ENCODE data around the gene ASB6.

The ASB6 gene

DNA sequence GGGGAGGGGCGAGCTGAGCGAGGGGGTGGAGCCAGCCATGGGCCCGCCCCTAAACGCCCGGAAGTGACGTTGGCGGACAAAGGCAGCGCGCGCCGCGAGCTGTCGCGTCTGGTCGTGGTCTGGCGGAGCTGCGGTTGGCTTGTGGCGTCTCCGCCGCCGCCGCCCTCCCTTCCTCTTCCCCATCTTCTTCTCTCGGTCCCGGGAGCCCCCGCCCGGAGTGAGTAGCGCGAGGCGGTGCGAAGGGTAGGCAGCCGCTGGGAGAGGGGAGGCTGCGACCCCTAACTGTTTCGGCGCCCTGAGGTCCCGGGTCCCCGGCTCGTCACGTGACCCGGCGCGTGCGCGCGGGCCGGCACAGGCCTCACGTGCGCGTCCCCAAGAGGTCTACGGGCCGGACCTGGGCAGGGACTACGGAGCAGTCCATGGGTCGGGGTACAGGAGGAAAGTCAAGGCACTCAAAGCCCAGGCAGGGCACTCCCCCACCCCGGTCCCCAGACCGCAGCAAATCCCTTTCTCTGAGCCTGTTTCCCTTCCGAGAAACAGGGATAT, 15.8 kb downstream of the ASB6 start, which contains the start of gene NTMT1:
NTMT1 (plus strand) TSS at position 85 of the 546 bp plus-strand sequence. CDS start 6,541 bp downstream, outside the sequence.
- no peak for DNase-seq (ENCODE audit: low read depth)

DNA sequence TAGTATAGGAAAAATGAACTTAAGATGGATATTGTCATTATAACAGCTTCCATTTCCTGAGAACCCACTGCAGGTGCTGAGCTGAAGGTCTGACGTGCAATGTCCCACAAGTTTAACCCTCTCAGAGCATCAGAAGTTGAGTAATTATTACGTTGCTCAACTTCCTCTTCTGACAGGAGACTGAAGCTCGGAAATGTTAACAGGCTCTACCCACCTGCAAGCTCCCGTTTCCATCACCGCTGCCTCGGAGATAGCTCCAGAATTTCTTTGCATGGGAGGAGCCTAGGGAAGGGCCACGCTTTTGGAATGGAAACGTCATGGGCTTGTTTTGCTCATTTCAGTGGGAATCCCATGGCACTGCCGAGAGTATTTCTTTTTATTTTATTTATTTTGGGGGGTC, 17.0 kb downstream of the ASB6 start:
- DNase-seq (ENCODE audit: low read depth) = no peak

DNA sequence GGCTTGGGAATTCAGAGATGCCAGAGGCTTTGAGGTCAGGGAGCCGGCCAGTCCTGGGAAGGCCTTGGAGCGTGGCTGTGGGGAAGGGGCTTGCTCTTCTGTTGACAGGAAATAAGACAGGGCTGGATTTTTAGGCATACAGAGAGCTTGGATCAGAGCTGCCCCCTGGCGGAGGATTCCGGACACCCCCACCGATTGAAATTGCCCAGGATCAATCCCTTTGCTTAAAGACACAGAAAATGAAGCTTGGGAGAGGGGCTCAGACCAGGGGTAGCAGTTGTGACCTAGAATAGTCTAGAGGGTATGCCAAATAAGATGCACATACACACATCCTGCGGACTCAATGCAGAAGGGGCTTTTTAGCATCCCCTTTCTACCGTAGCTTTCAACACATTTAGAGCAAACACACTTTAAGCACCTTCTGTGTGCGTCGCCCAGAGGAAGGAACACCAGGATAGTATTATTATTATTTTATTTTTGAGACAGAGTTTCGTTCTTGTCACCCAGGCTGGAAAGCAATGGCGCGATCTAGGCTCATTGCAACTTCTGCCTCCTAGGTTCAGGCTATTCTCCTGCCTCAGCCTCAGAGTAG, 17.7 kb downstream of the ASB6 start:
- DNase-seq (ENCODE audit: low read depth) = no peak

DNA sequence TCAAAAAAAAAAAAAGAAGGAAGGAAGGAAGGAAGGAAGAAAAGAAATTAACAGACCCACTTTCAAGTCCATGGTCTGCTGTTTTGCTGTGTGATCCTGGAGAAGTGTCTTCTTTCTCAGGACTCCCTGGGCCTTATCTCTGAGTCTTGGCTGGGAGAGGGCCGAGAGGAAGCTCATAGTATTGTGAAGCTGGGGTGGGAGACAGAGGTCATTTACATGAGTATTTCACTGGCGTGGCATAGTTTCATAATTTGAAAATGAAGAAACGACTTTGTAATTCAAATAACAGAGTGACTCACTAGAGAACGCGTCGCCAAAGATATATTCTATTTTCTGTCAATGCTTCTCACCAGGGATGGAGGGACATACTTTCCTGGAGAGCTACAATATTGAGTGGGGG, 18.6 kb downstream of the ASB6 start:
- no peak for DNase-seq (ENCODE audit: low read depth)

DNA sequence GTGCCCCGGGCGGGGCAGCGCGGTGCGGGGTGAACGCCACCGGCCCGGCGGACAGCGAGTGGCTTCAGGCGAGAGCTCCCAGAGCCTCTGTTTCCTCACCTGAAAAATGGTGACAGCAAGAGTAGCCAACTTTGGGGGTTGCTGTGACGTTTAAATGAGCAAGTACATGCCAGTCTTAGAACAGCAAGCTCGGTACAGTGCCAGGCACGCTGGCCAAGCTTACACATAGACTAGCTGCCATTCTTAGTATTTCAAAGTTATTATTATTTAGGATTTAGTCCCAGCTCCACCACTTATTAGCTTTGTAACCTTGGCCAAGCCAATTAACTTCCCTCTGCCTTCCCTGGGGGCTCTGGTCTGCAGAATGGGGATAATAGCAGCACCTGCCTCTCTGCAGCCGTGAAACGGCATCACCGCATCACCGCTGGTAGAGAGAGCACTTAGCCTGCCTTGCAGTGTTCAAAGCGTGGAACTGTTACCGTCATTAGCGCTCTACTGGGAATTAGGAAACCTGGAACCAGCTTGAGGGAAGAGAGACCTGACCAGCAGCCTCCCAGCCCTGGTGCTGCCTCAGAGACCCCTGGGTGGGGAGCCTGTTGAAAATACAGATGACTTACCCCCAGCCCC, 21.2 kb downstream of the ASB6 start, which contains the start of gene C9orf50:
C9orf50 (minus strand) TSS at position 433 of the 627 bp plus-strand sequence. CDS start 527 bp downstream, outside the sequence.
- DNase-seq (ENCODE audit: low read depth) = no peak

DNA sequence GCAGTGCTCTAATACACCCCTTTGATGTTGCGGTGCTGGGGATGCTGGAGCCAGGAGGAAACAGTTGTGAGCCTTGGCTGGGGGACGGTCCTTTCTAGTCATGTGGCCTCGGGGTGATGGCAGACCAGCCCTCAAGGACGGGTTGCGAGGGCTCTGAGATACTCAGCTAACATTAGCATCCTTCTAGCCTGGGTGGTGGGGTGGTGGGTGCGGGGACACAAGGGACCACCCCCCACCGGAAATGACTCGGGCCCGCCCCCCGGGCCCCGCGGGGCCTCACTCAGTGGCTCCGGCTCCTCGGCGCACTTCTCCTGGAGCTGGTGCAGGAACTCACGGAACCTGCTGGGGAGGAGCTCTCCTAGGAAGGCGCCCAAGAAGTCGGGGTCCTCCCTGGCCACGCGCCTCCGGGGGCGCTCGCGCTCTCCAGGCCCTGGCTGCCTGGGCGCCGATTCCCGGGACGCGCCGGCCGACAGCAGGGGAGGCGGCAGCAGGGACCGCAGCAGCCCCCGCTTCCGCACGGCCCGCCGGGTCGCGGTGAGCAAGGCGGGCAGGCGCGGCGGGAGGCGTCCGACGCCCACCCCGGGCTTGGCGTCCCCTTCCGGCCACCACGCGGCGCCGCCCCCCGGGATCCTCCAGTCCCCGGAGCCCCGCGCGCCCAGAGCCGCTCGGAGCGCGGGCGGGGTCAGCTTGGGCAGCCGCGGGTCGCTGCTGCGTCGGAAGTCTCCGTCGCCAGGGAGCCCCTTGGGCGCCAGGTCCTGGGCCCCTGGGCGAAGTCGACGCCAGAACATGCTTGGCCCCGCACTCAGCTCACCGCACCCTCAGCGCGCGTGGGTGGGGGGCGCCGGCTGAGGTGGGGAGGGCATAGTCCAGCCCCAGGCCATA, 21.9 kb downstream of the ASB6 start:
- DNase-seq (ENCODE audit: low read depth) = no peak

DNA sequence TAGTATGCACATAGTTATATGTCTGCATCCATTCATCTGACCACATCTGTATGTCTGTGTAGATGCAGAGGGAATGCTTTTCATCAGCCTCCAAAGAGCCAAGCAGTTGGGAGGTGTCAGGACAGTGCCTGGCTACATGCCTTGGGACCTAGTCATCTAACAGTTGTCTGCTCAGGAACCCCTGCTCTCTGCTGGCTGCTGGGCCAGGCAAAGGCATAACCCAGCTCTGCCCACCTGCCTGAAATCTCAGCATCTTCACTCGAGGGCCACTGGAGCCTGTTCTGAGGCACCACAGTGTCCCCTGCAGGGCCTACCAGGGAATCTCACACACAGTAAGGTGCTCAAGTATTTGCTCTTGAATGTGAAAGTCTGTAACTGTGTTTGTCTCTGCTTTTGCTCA, 24.8 kb downstream of the ASB6 start:
- peak; percentile 30 for DNase-seq (ENCODE audit: low read depth)

DNA sequence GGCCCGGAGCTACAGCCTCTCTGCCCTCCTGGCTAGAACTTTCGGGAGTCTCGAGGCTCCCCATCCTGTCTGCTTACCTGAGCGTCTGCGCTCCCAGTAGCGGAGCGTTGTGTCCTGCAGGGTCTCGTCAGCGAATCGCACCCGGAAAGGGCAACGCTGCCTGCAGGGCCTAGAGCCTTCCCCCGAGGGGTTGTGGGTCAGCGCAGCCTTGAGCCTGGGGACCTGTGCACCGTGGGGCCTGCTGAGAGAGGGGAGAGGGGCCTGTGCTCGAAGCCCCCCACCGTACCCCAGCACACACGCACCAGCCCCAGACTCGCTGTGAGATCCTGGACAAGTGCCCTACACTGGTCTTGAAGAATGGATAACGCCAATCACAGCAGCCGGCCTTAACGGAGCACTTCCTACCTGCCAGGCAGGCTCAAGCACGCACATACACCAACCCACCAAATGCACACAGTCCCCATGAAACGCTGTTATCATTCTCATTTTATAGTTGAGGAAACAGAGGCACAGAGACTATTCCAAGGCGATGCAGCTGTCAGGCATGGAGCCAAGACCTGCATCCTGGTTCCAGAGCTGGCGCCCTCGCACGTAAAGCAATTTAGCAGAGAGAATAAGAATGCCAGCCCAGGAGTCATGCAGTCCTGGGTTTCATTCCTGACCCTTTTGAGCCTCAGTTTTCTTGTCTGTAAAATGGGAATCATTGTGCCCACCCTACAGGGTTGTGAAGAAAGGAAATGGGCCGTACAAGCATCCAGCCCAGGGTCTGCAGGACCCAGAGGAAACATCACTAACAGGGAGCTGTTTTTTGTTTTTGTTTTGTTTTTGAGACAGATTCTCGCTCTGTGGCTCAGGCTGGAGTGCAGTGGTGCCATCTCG, 26.3 kb downstream of the ASB6 start:
- DNase-seq (ENCODE audit: low read depth) = no peak

DNA sequence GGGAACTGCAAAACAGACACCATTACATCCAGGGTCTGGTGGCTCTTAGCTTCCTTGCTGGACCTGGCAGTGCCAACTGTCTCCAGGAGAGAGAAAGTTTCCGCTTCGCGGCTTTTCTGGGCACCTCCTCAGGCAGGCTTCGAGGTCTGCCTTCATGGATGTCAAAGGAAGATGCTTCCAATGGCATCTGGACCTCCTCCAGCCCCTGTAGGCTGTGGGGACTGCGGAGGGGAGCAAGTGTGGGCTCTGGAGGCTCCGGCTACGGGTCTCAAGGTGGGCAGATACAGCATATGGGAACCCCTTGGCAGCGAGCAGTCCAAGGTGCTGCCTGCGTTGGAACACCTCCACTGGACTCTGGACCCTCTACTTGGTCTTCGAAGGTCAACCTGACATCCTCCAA, 27.0 kb downstream of the ASB6 start:
- no peak for DNase-seq (ENCODE audit: low read depth)

DNA sequence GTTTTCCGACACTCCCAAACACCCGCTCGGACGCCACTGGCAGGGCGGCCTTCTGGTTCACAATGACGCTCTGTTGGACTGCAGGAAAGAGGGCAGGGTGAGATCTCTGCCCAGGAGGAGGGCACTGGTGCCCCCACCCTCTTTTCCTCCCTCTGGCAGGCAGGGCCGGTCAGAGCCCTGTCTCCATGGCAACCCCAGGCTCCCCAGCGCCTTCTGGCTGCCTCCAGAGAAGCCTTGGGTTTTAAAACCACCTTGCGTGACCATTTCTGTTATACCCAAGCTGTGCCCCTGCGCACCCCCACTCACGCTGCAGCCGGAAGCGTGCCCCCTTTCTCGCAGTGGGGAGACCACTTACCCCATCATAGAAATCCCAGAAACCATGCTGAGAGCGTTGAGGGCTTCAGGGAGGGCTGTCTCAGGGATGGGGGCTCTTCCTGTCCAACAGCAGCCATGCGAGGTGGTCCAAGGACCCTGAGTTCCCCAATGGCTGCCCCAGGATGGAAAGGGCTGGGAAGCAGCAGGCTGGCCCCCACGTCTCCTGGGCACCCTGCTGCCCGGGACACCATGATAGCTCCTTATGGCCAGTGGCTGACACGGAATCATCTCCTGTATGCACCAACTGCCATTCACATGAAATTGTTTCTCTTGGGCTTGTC, 28.3 kb downstream of the ASB6 start:
- no peak for DNase-seq (ENCODE audit: low read depth)

DNA sequence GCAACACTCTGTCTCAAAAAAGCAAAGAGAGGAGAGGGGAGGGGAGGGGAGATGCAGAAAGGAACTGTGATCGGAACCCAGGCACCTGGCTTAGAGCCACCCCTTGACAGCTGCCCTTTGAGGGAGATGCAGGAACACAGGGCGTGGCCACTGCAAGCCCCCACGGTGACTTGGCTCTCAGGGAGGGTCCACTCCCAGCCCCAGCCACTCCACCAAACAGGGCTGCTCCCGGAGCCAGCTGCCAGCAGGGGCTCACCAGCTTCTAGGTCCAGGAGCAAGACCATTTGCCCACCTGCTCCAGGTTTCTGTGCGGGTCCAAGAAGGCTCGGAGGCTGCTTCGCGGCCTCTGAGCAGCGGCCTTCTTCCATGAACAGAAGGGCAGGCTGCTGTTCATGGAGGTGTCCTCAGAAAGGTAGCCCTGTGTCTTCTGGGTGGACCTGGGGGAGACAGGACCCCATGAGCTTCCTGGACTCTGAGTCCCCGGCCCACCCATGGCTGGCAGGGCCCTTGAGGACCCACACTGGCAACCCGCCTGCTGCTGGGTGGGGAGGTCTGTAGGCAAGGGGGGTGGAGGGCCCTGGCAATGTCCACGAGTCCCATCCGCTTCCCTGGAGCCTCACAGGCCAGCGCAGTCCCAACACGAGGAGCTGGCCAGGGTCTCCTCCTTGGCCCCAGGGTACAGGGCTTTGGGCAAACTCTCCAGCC, 29.0 kb downstream of the ASB6 start:
- DNase-seq (ENCODE audit: low read depth) = no peak

DNA sequence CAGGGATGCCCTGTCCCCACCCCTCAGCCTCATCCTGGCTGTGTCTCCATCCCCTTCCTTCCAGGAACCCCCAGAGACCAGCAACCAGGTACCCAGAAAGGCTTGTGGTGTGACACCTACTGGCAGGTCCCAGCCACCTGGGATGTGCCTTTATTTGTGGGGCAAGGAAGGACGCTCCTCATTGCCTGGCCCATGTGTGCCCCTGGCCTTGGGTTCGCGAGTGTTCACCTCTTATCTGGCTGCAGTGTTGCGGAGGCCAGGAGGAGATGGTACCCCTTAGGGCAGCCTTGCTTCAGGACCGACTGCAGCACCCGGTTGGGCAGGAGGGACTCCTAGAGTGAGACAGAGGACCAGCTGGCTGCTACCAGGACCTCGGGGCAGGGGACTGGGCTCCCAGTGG, 29.8 kb downstream of the ASB6 start:
- DNase-seq (ENCODE audit: low read depth) = no peak

DNA sequence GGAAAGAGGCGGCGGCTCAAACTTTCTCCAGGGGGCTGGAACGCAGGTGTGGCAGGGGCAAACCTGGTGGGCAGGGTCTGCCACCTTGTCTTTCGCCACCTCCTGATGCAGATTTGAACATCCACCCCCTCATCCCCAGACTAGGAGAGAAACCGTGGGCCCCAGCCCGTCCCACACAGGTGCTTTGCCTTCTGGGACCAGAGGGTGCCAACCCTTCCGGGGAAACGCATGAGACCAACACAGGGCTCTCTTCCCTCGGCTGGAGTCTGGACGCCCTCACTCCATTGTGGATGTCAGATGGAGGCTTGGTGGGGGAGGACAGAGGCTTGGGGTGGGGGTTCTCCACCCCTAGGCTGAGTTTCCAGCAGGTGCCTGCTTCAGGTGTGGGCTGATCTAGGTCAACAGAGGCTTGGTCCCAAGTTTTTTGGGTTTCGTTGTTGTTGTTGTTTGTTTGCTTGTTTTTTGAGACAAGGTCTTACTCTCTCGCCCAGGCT, 30.6 kb downstream of the ASB6 start:
- no peak for DNase-seq (ENCODE audit: low read depth)

DNA sequence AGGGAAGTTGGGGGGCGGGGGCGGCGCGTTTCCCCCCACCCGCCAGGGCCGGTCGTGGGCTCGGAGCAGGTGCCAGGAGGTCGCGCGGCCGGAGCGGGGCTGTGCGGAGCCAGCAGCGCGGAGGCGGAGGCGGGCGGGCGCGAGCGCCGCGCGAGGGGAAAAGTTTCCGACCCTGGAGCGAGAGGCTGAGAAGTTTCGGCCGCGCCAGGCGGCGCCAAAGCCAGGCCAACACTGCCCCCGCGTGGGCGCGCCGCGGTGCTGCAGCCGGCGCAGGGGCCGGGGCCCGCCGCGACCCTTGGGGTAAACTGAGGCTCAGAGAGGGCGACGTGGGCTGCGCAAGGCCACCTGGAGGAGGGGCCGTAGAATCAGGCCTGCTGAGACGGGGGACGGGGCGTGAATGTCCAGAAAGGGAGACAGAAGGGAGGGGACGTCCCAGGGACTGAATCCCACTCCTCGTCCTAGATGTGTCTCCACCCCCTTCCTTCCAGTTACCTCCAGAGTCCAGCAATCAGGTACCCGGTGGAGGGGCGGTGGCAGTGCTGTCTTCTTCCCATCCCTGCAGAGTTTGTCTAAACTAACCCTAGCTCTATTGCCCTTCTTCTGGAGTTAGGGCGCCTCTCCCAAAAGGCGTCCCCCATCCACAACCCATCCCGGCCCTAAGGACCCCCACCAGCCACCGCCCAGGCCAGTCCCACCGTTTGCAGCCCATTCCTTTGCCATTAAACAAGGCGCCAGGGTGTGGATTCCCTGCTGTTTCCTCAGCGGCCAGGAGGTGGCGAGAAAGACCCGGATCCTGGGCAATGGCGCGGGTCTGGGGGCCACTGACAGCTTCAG, 31.3 kb downstream of the ASB6 start:
- no peak for DNase-seq (ENCODE audit: low read depth)

DNA sequence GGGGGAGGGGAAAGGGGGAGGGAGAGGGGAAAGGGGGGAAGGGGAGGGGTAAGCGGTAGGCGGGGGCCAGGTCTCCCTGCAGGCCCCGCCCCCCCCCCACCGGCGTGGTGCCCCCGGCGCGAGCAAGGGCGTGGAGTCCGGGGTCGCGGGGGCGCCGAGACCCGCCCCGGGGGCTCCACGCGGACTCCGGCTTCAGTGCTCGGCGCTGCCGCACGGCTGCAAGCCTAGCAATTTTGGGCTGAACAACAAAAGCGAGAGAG, 31.8 kb downstream of the ASB6 start:
- DNase-seq (ENCODE audit: low read depth) = no peak

DNA sequence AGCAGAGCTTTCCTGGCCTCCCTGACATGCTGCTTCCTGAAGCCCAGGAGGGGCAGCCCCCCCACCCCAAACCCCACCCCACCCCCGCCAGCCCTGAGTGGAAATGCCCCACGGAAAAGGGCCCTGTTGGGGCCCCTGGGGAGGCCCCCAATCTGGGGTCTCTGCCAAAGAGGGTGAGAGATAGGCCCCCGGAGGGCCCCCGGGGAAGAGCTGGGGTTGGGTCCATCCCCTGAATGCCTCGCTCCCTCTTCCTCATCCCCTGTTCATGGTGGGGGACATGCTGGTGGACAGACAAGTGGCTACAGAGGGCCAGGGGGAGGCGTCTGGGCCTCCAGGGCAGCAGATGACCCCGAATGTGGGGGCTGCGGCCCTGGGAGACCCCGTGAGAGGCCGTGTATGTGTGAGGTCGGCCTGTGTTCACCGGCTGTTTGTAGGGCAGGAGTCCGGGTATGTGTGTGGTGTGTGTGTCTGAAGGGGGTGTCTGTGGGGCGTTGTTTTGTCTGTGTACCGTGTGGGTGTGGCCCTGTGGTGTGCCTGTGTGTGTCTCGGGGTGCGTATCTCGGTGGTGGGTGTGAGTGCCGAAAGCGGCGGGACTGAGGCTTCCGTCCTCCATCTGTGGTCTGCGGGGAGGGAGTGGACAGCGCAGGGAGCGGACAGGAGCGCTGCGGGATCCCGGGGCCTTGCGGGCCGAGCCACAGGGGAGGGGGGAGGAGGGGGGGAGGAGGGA, 32.3 kb downstream of the ASB6 start:
- DNase-seq (ENCODE audit: low read depth) = no peak

DNA sequence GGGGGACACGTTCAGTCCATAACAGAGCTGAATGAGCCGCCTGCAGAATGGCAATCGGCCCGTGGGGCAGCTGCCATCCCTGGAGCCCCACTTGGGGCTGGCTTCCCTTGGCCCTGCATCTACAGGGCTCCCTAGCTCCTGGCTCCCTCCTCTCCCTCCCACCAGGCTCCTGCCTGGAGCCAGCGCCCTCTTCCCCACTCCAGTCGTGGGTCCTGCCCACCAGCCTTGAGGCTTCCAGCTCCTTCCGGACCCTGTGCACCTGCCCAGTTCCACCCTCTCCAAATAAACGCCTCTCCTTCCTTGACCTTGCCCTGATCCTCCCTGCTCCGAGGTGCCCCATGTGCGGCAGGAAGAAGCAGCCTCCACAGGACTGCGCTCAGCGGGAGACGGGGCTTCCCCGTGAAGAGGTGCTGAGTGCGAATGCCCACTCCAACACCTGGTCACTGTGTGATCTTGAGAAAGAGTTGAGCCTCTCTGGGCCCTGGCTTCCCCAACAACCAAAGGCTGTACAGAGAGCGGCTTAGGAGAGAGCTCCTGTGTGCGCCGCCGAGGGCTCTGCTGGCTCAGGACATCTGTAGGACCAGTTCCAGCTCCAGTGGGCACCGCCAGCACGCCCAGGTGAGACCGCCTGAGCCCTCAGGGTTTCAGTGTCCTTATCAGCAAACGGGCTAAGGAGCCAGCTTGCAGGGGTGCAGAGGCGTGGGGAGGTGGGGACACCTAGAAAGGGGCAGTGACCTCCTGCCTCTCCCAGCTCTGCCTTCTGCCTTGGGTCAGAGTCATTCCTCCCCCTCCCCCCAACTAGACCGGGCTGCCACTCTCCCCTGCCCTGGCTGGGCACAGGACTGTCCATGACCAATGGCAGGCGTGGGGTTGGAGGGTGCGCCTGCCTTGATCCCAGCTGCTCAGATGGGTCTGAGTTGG, 33.1 kb downstream of the ASB6 start:
- no peak for DNase-seq (ENCODE audit: low read depth)

DNA sequence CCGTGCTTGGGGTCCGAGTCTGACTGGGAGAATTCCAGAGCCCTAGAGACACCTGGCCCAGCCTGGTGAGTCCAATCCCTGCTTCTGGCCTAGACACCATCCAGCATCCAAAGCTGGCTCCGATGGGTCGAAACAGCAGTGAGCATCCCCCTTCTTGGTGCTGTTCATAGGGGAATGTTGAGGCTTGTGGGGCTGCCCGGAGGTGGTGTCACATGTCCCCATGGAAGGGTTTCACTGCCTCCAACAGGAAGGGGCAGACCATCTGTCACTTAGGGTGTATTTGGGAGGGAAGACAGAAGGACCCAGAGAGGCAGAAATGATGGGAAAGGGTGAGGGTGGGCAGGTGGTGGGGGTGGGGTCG, 34.9 kb downstream of the ASB6 start:
- DNase-seq (ENCODE audit: low read depth) = no peak

Measured in GM04503 (cell line).